Mesangial cell (primary cell): ENCODE results near the gene FFAR1. TPM values are rescaled to one million over a fixed set of nuclear protein-coding genes. Genes with fewer than 3 reads are reported as not detected.

Experiments used
- total RNA-seq: library from RNA; depleted of rRNA; stranded (reverse); fragments of >200 nt; gene quantifications from 2 replicates; pipeline ENCODE4 v1.2.3, GENCODE V29; 2015

FFAR1 gene
- total RNA-seq, result not detected in 2 replicates

DNA sequence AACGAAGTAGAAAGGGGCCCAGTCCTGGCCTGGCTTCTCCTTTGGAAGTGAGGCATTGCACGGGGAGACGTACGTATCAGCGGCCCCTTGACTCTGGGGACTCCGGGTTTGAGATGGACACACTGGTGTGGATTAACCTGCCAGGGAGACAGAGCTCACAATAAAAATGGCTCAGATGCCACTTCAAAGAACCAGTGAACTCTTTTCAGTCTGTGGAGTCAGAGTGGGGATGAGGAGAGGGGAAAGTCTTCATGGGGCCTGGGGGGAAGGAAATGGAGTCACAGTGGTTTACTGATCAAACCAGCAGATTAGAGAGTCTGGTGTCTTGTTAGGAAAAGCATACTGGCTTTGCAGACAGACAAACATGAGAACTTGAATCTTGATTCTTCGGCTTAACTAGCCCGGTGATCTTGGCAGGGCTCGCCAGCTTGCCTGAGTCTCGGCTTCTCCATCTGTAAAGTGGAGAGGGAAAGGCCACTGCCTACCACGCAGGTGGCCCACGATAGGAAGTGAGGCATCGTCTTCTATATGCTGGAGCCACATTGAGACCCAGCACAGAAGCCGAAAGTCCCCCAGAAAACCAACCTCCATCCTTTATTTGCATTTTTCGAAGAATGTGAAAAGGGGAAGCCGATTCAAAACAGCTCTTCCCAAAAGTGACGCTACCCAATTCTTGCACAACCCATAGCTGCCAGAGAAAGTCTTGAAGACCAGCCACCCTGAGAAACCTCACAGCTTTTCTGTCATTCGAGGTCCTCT lies at the start of gene FFAR1:
Gene FFAR1, plus strand, starts transcription at position 732 of the 759 bp plus-strand sequence. CDS start 3,650 bp downstream, outside the sequence.

DNA sequence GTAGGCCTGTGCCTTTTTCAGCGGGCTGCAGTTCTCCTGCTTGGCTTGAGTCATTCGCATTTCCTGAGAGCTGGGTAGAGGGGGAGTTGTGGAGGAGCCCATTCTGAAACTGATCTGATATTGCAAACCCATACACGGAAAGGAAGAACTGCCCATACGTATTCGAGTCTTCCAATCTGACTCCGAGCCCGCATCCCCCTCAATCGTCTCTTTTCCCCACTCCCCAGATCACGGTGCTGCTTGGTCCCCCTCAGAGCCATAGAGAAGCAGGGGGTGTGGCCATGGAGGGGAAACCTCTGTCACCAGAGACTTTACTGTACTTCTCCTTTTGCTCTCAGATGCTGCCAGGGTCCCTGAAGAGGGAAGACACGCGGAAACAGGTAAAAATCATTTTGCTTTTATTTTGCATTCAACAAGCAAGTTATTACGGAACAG lies 18.8 kb upstream of the FFAR1 start, which contains the start of gene CD22:
Gene CD22, plus strand, starts transcription at position 337 of the 435 bp plus-strand sequence. CDS start 2,854 bp downstream, outside the sequence.

GRCh38 chr19:35357867-35358573 lies 10.3 kb downstream of the FFAR1 start, which contains the start of gene FFAR3:
FFAR3 (plus strand) TSS chr19:35358460; CDS start chr19:35358891, 431 bp downstream.

GRCh38 chr19:35370722-35371121 lies 23.0 kb downstream of the FFAR1 start, which contains the start of gene GPR42:
GPR42 (plus strand) TSS chr19:35371068; CDS start chr19:35371360, 292 bp downstream.

Other genes with a start within 250 kb of the FFAR1 start
- gene FXYD3, start 232.1 kb upstream of the FFAR1 start, total RNA-seq, result not detected in 2 replicates
- 0.49 TPM in 1 of 2 replicates, not detected in the other for gene LGI4, start 212.8 kb upstream of the FFAR1 start, total RNA-seq
- gene FXYD1, start 209.1 kb upstream of the FFAR1 start, total RNA-seq, result 0.89 TPM in 1 of 2 replicates, not detected in the other
- gene FXYD7, start 204.6 kb upstream of the FFAR1 start, total RNA-seq, result 0.25 TPM in 1 of 2 replicates, not detected in the other
- gene FXYD5, start 193.2 kb upstream of the FFAR1 start, total RNA-seq, result 104 and 144 TPM in 2 replicates
- not detected in 2 replicates for gene FAM187B, start 119.2 kb upstream of the FFAR1 start, total RNA-seq
- 39.8 and 88.1 TPM in 2 replicates for gene LSR, start 98.9 kb upstream of the FFAR1 start, total RNA-seq
- 69.4 and 83.2 TPM in 2 replicates for gene USF2, start 78.9 kb upstream of the FFAR1 start, total RNA-seq
- gene HAMP, start 65.4 kb upstream of the FFAR1 start, total RNA-seq, result not detected in 2 replicates
- 0.25 TPM in 1 of 2 replicates, not detected in the other for gene MAG, start 55.7 kb upstream of the FFAR1 start, total RNA-seq
- 1.1 TPM in 1 of 2 replicates, not detected in the other for gene CD22, start 18.7 kb upstream of the FFAR1 start, total RNA-seq
- gene FFAR3, start 10.6 kb downstream of the FFAR1 start, total RNA-seq, result not detected in 2 replicates
- not detected in 2 replicates for gene GPR42, start 23.2 kb downstream of the FFAR1 start, total RNA-seq
- gene FFAR2, start 100.4 kb downstream of the FFAR1 start, total RNA-seq, result not detected in 2 replicates
- gene KRTDAP, start 142.6 kb downstream of the FFAR1 start, total RNA-seq, result not detected in 2 replicates
- 29.5 and 70.4 TPM in 2 replicates for gene DMKN, start 165.7 kb downstream of the FFAR1 start, total RNA-seq
- gene SBSN, start 180.4 kb downstream of the FFAR1 start, total RNA-seq, result not detected in 2 replicates
- not detected in 2 replicates for gene GAPDHS, start 185.6 kb downstream of the FFAR1 start, total RNA-seq
- 118 and 129 TPM in 2 replicates for gene TMEM147, start 197.7 kb downstream of the FFAR1 start, total RNA-seq
- gene ATP4A, start 215.8 kb downstream of the FFAR1 start, total RNA-seq, result not detected in 2 replicates
- not detected in 2 replicates for gene PMIS2, start 238.3 kb downstream of the FFAR1 start, total RNA-seq